Suprapubic skin (tissue), 3 donors: ENCODE data around the gene NR6A1.

ENCODE experiments used
- CTCF ChIP-seq, 2 donors: fragments of 200-600 bp in 1 of 2; fragments of 450-650 bp in 1 of 2; sonication (generic) in 1 of 2; IDR thresholded peaks; one replicate each; pipeline ENCODE4 v1.5.1; 2016 to 2019; ENCODE audit warnings: antibody characterized with exemption in 2 of 2, mild to moderate bottlenecking in 1 of 2, moderate library complexity in 1 of 2
- EP300 ChIP-seq: sonication (generic); formaldehyde crosslinking; IDR thresholded peaks from one replicate; pipeline ENCODE4 v1.6.1; 2017; ENCODE audit warnings: antibody characterized with exemption
- POLR2A ChIP-seq, 2 donors: fragments of 450-650 bp; IDR thresholded peaks; one replicate each; pipeline ENCODE4 v1.6.1; 2017; ENCODE audit warnings: antibody characterized with exemption in 2 of 2, mild to moderate bottlenecking in 2 of 2, moderate library complexity in 2 of 2

DNA sequence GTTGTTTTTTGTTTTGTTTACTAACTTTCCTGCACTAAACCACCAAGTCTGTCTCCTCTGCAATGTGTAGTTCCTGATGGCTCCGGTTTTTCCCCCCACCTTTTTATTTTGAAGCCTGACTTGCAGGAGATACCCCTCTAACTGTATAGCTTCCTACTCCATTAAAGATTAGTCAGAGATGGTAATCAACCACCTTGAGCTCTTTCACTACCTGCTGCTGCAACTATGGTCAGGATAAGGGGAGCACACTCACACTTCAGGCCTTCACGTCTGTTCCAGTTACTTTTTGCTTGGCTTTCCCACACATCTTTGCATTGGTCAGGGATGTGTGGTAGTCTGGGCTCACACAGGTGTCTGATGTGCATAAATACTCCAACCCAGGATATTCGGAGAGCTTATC is 63.4 kb downstream of the NR6A1 start:
- no peak for TF ChIP-seq CTCF (IDR thresholded peaks at IDR 0.05)
- no peak for TF ChIP-seq POLR2A (IDR thresholded peaks at IDR 0.05)
- TF ChIP-seq EP300, result no peak
